Large intestine (tissue), 12 donors: ENCODE measurements around the gene NDUFAF3. TPM values are rescaled to one million over a fixed set of nuclear protein-coding genes. Genes with fewer than 3 reads are reported as not detected.

ENCODE experiments used
- DNase-seq, 2 donors: peaks; one replicate each; pipeline versions ENCODE4 v3.0.0 to v3.0.0-alpha.2; 2013
- H3K27ac ChIP-seq: one replicate; pipeline ENCODE4 v1.5.1; 2013; ENCODE audit warnings: low read length
- H3K27me3 ChIP-seq: 2 replicates; pipeline ENCODE4 v1.6.1; 2013; ENCODE audit warnings: low read length; ENCODE audit not compliant: control insufficient read depth, insufficient read depth
- H3K36me3 ChIP-seq: 2 replicates; pipeline ENCODE4 v1.6.1; 2013; ENCODE audit warnings: low read length; ENCODE audit not compliant: control insufficient read depth, insufficient read depth
- H3K4me1 ChIP-seq: one replicate; pipeline ENCODE4 v1.6.1; 2013; ENCODE audit warnings: low read length; ENCODE audit not compliant: control insufficient read depth, insufficient read depth
- H3K4me3 ChIP-seq: one replicate; pipeline ENCODE4 v1.5.1; 2013; ENCODE audit warnings: low read length
- H3K9me3 ChIP-seq: one replicate; pipeline ENCODE4 v1.6.1; 2013; ENCODE audit warnings: mild to moderate bottlenecking, low read depth, low read length, moderate library complexity; ENCODE audit not compliant: control insufficient read depth
- WGBS: methylation state at CpG from one replicate; pipeline ENCODE4 v1.1.5; 2013; ENCODE audit warnings: low lambda C conversion rate; ENCODE audit not compliant: insufficient coverage; 5-methylcytosine and 5-hydroxymethylcytosine counted together
- long read RNA-seq, 11 donors: transcript quantifications; one replicate each; lab custom pipeline, GENCODE V29; 2026
- polyA plus RNA-seq: library from polyadenylated mRNA; unstranded; fragments of 120-200 nt; gene quantifications from one replicate; pipeline ENCODE4 v1.2.1, GENCODE V29; 2013

NDUFAF3 gene, protein sequence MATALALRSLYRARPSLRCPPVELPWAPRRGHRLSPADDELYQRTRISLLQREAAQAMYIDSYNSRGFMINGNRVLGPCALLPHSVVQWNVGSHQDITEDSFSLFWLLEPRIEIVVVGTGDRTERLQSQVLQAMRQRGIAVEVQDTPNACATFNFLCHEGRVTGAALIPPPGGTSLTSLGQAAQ
- polyA plus RNA-seq: 61.9 TPM
- long read RNA-seq, donor 1, transcript NDUFAF3-202 (5 exons, 2,012 nt): major isoform, 34 of 35 reads
- long read RNA-seq, donor 1, partial matches to known transcripts: 0 of 35 reads
- long read RNA-seq, donor 1, other reads (novel, unspliced or antisense): 0 of 35 reads
- long read RNA-seq, donor 2, transcript NDUFAF3-202 (5 exons, 2,012 nt): major isoform, 57 of 94 reads
- long read RNA-seq, donor 2, transcript NDUFAF3-206 (4 exons, 826 nt): minor isoform, 6 of 94 reads
- long read RNA-seq, donor 2, partial matches to known transcripts: 14 of 94 reads
- long read RNA-seq, donor 2, other reads (novel, unspliced or antisense): 17 of 94 reads
- long read RNA-seq, donor 3: 0 reads
- long read RNA-seq, donor 4, transcript NDUFAF3-202 (5 exons, 2,012 nt): major isoform, 12 of 12 reads
- long read RNA-seq, donor 4, partial matches to known transcripts: 0 of 12 reads
- long read RNA-seq, donor 4, other reads (novel, unspliced or antisense): 0 of 12 reads
- long read RNA-seq, donor 5, transcript NDUFAF3-202 (5 exons, 2,012 nt): major isoform, 32 of 221 reads
- long read RNA-seq, donor 5, partial matches to known transcripts: 126 of 221 reads
- long read RNA-seq, donor 5, other reads (novel, unspliced or antisense): 61 of 221 reads
- long read RNA-seq, donor 6, transcript NDUFAF3-202 (5 exons, 2,012 nt): major isoform, 50 of 73 reads
- long read RNA-seq, donor 6, partial matches to known transcripts: 13 of 73 reads
- long read RNA-seq, donor 6, other reads (novel, unspliced or antisense): 9 of 73 reads
- long read RNA-seq, donor 7, transcript NDUFAF3-202 (5 exons, 2,012 nt): major isoform, 32 of 44 reads
- long read RNA-seq, donor 7, partial matches to known transcripts: 11 of 44 reads
- long read RNA-seq, donor 7, other reads (novel, unspliced or antisense): 0 of 44 reads
- long read RNA-seq, donor 8, transcript NDUFAF3-202 (5 exons, 2,012 nt): major isoform, 74 of 107 reads
- long read RNA-seq, donor 8, transcript NDUFAF3-206 (4 exons, 826 nt): minor isoform, 5 of 107 reads
- long read RNA-seq, donor 8, partial matches to known transcripts: 12 of 107 reads
- long read RNA-seq, donor 8, other reads (novel, unspliced or antisense): 14 of 107 reads
- long read RNA-seq, donor 9, transcript NDUFAF3-202 (5 exons, 2,012 nt): major isoform, 46 of 50 reads
- long read RNA-seq, donor 9, partial matches to known transcripts: 0 of 50 reads
- long read RNA-seq, donor 9, other reads (novel, unspliced or antisense): 0 of 50 reads
- long read RNA-seq, donor 10, transcript NDUFAF3-202 (5 exons, 2,012 nt): major isoform, 55 of 57 reads
- long read RNA-seq, donor 10, partial matches to known transcripts: 0 of 57 reads
- long read RNA-seq, donor 10, other reads (novel, unspliced or antisense): 0 of 57 reads
- long read RNA-seq, donor 11, transcript NDUFAF3-202 (5 exons, 2,012 nt): major isoform, 33 of 44 reads
- long read RNA-seq, donor 11, partial matches to known transcripts: 0 of 44 reads
- long read RNA-seq, donor 11, other reads (novel, unspliced or antisense): 9 of 44 reads

DNA sequence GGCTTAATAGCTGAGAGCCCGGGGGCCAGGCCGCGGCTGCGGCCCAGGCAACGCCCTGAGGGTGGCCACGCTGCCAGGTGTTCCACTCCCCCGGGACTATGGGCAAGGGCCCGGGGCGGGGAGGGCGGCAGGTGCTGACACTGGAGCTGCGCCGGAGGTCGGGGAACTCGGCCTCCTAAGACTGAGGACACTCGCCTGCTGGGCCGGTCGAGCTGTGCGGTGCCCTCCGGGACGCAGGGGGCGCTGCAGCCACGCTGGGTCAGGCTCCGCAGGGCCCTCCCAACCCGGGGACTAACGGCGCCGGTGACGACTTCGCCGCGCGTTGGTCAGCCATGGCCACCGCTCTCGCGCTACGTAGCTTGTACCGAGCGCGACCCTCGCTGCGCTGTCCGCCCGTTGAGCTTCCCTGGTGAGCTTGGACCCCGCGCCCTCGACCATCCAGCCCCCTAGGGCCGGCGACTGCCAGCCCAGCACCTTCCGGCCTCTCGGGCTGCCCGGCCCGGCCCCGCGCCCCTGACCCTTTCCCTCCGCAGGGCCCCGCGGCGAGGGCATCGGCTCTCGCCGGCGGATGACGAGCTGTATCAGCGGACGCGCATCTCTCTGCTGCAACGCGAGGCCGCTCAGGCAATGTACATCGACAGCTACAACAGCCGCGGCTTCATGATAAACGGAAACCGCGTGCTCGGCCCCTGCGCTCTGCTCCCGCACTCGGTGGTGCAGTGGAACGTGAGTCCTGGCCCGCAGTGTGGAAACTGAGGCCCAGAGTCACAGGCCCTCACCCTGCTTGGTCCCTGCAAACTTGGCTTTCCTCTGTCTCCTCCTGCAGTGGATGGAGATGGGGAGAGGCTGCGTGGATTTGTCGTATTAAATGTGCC, at the start of gene NDUFAF3:
Gene NDUFAF3, plus strand, starts transcription at position 309 of the 875 bp plus-strand sequence. Its CDS starts 24 bp downstream, at position 333.
- H3K4me3 ChIP-seq: peak within 1 kb of the TSS; percentile 91
- peaks cover 39% of the 10 kb centered on the region for H3K36me3 ChIP-seq
- H3K4me1 ChIP-seq: peaks cover 31% of the 10 kb centered on the region
- no CpG with 5 or more reads among the region's 83 CpGs for WGBS
- H3K27ac ChIP-seq: peak within 1 kb of the TSS; percentile 100
- DNase-seq: peak; percentile 94 to 95
- H3K27me3 ChIP-seq: no peaks in the 10 kb centered on the region
- H3K9me3 ChIP-seq: peaks cover 3% of the 10 kb centered on the region

DNA sequence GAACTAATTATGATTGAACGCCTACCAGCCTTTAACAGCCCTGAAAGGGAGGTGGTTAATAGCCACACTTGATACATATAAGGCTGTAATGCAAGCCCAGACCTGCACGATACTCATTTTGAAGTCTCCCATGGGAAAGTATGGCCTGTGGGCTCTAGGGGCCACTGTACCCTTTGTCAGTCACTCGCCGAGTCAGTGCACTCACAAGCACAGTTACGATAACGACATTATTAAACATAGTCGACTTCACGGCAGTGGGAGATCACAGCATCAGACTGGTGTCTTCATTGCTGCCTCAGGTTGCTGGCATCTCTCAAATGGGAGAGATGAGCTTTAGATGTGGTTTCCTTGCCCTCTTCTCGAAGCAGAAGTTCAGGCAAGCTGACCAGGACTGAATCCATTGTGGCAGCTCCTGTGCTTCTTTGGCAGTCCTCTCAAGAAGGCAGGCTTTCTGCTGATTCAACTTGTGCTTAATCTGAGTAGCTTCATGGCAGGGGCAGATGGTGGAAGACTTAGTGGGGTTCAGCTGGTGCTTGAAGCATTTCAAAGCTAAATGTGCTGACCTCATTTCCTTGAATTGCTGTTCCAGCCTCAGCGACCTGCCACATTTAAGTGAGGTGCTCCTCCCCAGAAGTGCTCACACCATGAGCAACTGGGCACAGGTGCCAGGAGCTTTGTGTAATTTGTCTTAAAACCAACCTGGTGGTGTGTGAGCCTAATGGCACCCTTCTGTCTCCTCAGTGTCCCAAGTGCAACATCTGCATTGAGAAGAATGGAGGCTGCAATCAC, 47.7 kb upstream of the NDUFAF3 start:
- no peak overlapping the region for H3K27ac ChIP-seq
- no CpG with 5 or more reads among the region's 10 CpGs for WGBS
- no peak for DNase-seq
- no peaks in the 10 kb centered on the region for H3K4me1 ChIP-seq
- peaks cover 81% of the 10 kb centered on the region for H3K36me3 ChIP-seq
- no peaks in the 10 kb centered on the region for H3K27me3 ChIP-seq
- no peaks in the 10 kb centered on the region for H3K9me3 ChIP-seq
- H3K4me3 ChIP-seq: no peak overlapping the region

DNA sequence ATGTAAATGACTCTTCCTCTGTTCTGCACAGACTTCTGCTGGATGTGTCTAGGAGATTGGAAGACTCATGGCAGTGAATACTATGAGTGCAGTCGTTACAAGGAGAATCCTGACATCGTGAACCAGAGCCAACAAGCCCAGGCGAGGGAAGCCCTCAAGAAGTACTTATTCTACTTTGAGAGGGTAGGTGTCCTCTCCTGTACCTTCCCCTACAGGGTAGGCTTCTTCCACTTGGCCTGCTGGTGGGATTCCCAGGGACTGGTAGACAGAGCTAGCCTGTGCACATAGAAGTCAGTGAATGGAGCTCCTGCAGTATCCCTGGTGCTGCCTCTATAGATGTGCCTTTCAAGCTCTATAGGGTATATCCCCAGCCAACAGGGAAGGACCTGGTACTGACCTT, 42.5 kb upstream of the NDUFAF3 start:
- H3K4me1 ChIP-seq: peaks cover 2% of the 10 kb centered on the region
- no peaks in the 10 kb centered on the region for H3K27me3 ChIP-seq
- H3K27ac ChIP-seq: no peak overlapping the region
- H3K4me3 ChIP-seq: no peak overlapping the region
- no peak for DNase-seq
- no CpG with 5 or more reads among the region's 3 CpGs for WGBS
- no peaks in the 10 kb centered on the region for H3K9me3 ChIP-seq
- peaks cover 84% of the 10 kb centered on the region for H3K36me3 ChIP-seq

DNA sequence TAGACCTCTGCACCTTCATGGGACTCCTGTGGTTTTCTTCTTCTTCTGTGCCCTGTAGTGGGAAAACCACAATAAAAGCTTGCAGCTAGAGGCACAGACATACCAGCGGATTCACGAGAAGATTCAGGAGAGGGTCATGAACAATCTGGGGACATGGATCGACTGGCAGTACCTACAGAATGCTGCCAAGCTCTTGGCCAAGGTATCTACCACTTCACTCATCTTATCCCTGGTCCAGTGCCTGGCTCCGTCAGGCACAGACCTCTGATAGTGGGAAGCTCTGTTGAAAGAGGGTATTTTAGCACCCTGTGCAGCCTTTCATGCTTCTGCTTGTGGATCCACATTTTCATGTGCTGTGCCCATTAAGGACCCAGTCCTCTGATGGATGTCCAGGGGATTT, 41.6 kb upstream of the NDUFAF3 start:
- Histone ChIP-seq H3K9me3 (no peaks in the 10 kb centered on the region), H3K27me3 (no peaks in the 10 kb centered on the region), H3K27ac (no peak overlapping the region), H3K4me1 (peaks cover 2% of the 10 kb centered on the region), H3K4me3 (no peak overlapping the region), H3K36me3 (peaks cover 81% of the 10 kb centered on the region)
- no peak for DNase-seq
- WGBS: no CpG with 5 or more reads among the region's 4 CpGs

DNA sequence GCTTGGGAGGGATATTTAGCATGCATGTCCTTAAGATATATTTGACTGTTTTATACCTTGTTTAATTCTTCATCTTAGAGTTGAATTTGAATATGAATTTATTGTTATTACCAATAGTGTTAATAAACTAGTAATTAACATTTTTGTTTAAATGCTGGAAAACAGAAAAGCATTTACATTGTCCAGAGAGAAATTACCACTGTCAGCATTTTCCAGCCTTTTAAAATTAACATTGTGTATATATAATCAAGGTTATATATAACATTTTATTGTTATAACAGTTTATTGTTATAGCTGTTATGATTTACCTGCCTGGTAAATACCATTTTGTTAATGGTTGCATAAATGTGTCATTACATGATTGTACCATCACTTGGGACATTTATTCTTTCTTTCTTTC, 39.9 kb upstream of the NDUFAF3 start:
- Histone ChIP-seq H3K9me3 (no peaks in the 10 kb centered on the region), H3K27me3 (no peaks in the 10 kb centered on the region), H3K36me3 (peaks cover 79% of the 10 kb centered on the region), H3K4me1 (peaks cover 2% of the 10 kb centered on the region), H3K4me3 (no peak overlapping the region), H3K27ac (no peak overlapping the region)
- no peak for DNase-seq

DNA sequence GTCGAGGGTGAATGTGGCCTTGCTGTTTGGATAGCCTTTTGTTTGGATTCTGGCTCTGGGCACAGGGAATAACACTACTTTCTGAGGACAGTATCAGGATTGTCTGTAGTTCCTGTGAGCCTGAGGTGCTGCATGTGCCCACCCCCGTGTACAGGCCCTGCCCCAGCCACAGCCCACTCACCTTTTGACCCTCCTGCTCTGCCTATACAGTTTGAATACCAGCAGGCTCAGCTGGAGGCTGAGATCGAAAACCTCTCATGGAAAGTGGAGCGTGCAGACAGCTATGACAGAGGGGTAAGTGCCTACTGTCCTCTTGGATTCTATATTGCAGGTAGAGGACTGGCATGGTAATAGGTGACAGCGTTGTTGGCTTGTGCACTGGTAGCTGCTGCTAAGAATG, 39.2 kb upstream of the NDUFAF3 start:
- Histone ChIP-seq H3K36me3 (peaks cover 75% of the 10 kb centered on the region), H3K27ac (no peak overlapping the region), H3K9me3 (no peaks in the 10 kb centered on the region), H3K4me1 (peaks cover 2% of the 10 kb centered on the region), H3K27me3 (no peaks in the 10 kb centered on the region), H3K4me3 (no peak overlapping the region)
- DNase-seq: no peak
- WGBS: no CpG with 5 or more reads among the region's 5 CpGs

DNA sequence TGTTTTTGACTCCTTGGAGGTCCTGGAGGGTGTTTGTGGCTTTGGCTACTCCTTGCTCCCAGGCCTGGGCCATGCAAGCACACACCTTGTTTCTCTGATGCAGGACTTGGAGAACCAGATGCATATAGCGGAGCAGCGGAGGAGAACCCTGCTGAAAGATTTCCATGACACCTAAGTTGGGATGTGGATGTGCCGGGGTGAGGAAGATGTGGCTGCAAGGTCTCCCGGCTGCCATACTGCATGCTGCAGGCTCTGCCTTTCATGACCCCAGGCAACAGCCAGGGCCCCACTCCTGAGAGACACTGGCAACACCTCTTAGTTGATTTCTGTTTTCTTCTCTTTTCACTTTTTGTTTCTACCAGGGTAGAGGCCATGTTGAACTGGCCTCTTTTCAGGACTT, 38.8 kb upstream of the NDUFAF3 start:
- Histone ChIP-seq H3K27ac (no peak overlapping the region), H3K4me1 (peaks cover 2% of the 10 kb centered on the region), H3K36me3 (peaks cover 70% of the 10 kb centered on the region), H3K4me3 (no peak overlapping the region), H3K27me3 (no peaks in the 10 kb centered on the region), H3K9me3 (no peaks in the 10 kb centered on the region)
- no CpG with 5 or more reads among the region's 4 CpGs for WGBS
- no peak for DNase-seq

DNA sequence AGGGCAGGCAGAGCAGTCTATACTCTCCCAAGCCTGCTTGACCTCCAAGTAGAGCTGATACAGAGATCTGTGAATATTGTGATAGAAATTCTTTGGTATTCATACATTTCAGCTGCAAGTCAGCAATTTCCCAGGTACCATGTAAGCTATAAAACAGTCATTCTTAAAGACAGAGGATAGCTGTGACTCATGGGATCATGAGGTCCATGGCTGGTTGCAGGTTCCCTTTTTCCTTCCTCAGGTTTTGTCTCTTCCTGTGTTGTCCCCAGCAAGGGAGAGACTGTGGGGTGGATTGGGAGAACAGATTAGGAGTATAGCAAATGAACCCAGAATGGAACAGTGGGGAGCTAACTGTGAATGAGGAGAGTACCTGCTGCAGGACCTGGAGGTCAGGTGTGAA, 37.3 kb upstream of the NDUFAF3 start:
- Histone ChIP-seq H3K36me3 (peaks cover 59% of the 10 kb centered on the region), H3K9me3 (no peaks in the 10 kb centered on the region)

More for the DNA sequence above, 37.3 kb upstream of the NDUFAF3 start:
- Histone ChIP-seq H3K4me3 (no peak overlapping the region), H3K4me1 (peaks cover 10% of the 10 kb centered on the region), H3K27me3 (no peaks in the 10 kb centered on the region), H3K27ac (peak overlapping the region; percentile 41)
- DNase-seq: peak in 1 of 2 donors; percentile 36
